A375 (cell line): ENCODE measurements around the gene SHC1. TPM values are rescaled to one million over a fixed set of nuclear protein-coding genes. Genes with fewer than 3 reads are reported as not detected.

ENCODE experiments used
- small RNA-seq: library from RNA; depleted of rRNA; stranded (forward); fragments of <200 nt; gene quantifications from one replicate; pipeline ENCODE3, GENCODE V24; 2014
- total RNA-seq: library from RNA; depleted of rRNA; stranded (reverse); fragments of >200 nt; shearing (Covaris generic); gene quantifications from 2 replicates; pipeline ENCODE4 v1.2.3, GENCODE V29; 2014; rRNA removed

Gene SHC1, protein sequence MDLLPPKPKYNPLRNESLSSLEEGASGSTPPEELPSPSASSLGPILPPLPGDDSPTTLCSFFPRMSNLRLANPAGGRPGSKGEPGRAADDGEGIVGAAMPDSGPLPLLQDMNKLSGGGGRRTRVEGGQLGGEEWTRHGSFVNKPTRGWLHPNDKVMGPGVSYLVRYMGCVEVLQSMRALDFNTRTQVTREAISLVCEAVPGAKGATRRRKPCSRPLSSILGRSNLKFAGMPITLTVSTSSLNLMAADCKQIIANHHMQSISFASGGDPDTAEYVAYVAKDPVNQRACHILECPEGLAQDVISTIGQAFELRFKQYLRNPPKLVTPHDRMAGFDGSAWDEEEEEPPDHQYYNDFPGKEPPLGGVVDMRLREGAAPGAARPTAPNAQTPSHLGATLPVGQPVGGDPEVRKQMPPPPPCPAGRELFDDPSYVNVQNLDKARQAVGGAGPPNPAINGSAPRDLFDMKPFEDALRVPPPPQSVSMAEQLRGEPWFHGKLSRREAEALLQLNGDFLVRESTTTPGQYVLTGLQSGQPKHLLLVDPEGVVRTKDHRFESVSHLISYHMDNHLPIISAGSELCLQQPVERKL
- total RNA-seq, result 279 and 321 TPM in 2 replicates

DNA sequence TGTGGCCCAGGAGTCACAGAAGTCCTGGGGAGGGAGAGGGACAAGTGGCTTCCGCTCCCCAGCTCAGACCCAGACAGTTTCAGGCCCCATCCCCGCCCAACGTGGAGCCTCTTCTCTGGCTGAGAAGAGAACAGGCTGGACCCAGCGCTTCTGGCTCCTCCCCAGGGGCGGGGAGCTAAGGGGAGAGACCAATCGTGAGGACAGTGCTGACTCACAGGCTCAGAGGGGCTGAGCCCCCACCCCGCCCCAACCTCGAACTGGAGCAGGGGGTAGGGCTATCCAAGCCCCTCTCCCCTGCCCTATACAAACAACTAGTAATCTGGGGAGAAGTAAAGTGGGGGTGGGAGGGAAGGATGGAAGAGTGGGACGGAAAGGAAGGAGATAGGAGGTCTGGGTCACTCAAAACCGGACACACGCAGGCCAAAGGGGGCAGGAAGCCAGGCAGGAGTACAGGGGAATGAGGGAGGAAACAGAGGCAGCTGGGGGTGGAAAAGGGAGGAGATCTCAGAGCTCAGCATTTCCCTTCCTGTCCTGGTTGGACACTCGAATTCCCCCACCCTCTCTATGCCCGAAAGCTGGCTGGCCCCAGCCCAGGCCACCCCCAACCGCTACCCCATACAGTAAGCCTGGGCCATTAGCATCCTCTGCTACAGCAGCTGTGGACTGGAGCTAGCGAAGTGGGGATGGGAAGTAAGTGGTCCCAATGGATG lies at the start of gene SHC1:
Gene SHC1, minus strand, starts transcription at position 117 of the 710 bp plus-strand sequence. CDS start 221 bp downstream, outside the sequence.

DNA sequence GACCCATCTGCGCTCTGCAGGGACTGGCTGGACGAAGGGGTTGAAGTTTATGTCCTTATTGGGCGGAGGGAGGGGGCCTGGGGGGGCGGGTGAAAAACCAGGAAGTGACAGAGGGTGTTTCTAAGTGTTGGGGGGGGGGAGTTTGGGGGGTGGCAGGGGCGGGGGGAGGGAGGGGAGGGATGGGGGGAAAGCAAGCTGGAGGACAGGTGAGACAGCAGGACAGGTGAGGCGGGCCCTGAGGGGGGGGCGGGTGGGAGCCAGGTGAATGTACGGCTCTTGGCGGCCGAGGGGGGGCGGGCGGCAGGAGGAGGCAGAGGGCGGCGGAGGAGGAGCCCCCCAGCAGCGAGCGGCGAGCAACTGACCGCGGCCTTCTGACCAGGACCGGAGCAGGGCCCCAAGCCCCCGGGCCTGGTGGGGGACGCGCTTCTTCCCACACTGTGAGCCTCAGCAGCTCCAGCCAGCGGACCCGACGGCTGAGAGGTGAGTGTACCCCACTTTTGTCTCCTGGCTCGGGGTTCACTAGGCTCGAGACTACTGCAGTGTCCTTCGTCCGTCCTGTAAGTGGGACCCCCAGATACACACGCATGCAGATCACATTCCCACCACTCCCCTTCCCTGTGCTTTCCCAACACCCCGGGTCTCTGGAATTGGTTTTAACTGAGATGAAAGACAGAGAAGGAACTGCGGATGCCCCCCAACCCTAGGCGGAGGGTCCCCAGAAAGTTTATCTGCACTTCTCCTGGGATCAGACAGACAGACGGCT lies 32.1 kb upstream of the SHC1 start, which contains the start of gene ZBTB7B:
Gene ZBTB7B, plus strand, starts transcription at position 339 of the 763 bp plus-strand sequence. CDS start 11,859 bp downstream, outside the sequence.

DNA sequence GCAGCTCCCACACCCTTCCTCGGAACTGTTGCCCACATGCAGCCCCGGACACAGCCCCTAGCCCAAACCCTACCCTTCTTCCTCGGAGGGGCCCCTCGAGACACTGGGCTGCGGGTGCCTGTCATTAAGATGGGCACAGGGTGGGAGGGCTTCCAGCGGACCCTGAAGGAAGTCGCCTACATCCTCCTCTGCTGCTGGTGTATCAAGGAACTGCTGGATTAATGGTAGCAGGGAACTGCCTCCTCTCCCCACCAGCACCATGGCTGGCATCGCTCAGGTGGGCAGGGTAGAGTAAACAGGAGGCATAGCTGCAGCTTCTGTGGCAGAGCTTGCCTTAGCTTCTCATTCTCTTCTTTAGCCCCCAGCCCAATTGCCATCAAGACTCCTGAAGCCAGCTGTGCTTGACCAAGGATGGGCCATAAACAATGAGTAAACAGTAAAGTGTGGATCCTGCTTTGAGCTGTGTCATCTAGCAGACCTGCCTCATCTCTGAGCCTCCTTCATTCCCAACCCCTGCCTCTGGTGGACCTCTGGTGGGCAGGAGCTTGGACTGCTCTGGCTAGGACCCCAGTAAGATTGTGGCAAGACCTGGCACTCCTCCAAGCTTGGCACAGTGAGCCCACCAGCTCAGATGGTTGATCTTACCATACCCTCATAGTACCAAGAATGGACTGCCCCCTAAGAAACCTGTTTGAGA lies 23.2 kb upstream of the SHC1 start, which contains the start of gene LENEP:
Gene LENEP, plus strand, starts transcription at position 15 of the 697 bp plus-strand sequence. Its CDS starts 22 bp downstream, at position 37.

DNA sequence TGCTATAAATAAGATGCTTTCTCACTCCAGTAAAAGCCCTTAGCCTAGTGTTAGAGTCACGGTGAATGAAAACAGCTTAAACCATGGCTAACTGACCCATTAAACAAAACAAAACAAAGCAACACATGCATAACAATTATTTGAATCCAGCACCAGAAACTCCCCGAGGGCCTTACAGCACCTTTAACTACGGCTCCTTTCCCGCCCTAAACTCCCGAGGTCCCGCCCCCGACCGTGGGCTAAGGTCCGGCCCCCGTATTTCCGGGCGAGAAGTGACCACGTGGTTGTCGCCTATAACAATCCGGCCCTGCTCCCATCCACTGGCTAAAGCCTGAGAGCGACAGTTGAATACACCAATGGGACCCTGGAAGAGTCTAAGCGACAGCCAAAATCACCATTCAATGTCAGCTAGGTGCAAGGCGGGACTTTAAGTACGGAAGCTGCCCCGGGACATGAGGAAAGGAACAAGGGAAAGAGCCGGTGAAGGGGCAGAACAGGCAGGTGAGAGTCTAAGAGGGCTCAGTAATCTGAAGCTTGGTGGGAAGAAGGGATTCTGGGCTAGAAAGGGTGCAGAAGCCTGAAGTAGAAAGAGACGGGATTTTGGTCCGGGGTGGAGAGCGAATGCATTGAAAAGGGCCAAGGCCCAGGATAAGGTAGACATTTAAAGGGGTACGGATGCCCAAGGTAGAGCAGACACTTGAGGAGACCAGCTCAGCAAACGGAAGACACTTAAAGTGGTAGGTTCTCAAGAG lies 12.5 kb upstream of the SHC1 start, which contains the start of gene FLAD1:
Gene FLAD1, plus strand, starts transcription at position 448 of the 752 bp plus-strand sequence. CDS start 351 bp downstream, outside the sequence.

DNA sequence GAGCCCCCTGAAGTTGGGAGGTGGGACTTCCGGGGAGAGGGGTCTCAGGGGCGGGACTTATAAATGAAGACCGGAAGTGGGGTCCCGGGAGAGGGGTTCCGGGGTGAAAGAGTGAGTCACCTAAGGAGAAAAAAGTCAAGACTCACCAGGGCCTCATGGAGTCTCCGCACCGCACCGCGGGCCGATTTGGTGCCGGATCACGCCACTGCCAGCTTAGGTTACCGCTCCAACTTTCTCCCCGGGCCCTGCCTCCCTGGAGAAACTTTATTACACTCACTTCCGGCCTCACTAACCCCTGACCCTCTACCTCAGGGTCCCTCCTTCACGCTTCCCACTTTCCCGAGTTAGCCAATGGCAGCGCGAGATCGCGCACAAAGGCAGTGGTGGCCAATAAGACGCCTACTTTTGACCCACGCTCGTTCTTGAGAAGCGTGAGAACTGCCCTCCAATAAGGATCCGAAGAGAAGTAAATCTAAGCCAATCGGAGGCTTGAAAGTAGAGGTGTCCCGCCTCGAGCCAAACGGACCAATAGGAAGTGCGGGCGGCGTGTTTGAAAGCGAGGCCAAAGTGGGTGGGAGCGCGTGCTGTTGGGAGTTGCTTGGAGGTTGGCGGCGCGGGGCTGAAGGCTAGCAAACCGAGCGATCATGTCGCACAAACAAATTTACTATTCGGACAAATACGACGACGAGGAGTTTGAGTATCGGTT lies 3.7 kb upstream of the SHC1 start, which contains the start of gene CKS1B:
Gene CKS1B, plus strand, starts transcription at position 580 of the 706 bp plus-strand sequence. Its CDS starts 65 bp downstream, at position 645.

DNA sequence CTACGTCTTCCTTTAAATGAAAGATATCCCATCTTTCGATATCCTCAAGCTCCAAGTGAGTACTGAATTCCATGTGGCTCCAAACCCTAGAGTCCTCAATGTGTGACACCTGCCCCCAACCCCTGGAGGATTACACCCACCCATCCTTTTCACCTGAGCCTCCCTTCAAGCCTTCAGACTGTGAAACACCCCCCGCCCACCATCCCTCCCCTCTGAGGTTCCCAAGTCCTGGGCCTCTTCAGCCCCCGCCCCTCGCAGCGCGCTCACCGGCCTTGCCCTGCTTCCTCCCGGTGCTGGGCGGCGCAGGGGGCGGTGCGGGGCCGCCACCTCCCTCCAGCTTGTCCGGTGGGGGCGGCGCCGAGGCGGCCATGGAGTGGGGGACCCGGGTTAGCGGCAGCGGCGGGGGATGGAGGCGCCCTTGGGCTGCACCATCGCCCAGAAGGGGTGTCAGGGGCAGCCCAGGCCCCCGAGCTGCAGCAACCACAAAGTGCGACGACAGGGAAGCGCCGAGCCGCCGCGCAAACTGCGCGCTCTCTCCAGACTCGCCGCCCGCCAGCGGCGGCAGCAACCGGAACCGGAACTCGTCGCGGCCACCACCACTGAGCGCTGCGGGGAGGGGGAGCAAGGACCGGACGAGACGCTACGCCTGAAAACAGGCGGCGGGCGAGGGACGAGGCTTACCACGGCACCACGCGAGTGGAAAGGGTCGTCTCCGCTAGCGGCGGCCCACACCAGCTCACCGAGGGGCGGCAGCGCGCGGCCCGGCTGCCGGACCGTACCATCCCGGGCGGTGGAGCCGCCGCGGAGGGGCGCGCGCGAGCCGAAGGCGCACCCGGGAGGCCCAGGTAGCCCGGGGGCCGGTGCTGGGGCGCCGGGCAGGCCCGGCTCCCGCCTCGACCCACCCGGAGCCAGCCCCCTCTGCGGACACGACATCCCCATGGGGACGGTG lies 9.1 kb downstream of the SHC1 start, which contains the start of gene PYGO2:
Gene PYGO2, minus strand, starts transcription at position 576 of the 949 bp plus-strand sequence. Its CDS starts 206 bp downstream, at position 370.

DNA sequence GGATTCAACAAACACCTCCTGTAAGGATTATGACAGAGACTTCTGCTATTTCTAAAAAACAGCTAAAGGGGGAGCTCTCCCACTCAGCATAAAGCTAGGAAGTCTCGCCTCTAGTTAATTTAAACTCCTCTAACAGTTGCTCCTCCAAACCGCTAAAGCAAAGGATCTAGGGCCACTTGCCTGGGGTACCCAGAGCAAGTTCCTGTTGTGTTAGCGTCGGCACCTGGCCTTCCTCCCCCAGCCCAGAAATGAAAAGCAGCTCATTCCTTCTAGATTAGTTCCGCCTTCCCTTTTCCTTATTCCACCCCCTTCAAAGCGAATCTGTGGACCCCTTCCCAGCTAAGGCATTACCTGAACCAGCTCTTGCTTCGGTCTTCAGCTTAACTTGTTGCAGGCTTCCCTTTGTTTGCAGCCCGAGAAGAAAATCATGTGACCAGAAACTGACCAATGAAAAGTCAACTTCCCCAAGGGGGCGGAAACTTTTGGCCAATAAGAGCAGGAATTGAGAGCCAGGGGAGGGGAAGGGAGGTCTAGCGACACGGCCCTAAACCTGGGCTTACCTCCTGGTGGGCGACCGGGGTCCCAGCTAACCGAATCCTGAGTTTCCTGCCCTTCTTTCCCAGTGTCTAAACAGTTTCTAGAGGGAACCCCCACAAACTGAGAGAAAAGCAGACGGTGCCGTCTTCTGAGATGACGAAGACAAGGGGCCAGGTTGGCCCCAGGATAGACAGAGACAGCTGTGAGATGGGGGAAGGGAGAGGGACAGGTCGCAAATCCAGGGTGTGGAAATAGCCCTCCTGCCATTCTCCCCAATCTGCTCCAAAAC lies 14.6 kb downstream of the SHC1 start, which contains the start of gene PBXIP1:
Gene PBXIP1, minus strand, starts transcription at position 382 of the 826 bp plus-strand sequence. CDS start 2,378 bp downstream, outside the sequence.

DNA sequence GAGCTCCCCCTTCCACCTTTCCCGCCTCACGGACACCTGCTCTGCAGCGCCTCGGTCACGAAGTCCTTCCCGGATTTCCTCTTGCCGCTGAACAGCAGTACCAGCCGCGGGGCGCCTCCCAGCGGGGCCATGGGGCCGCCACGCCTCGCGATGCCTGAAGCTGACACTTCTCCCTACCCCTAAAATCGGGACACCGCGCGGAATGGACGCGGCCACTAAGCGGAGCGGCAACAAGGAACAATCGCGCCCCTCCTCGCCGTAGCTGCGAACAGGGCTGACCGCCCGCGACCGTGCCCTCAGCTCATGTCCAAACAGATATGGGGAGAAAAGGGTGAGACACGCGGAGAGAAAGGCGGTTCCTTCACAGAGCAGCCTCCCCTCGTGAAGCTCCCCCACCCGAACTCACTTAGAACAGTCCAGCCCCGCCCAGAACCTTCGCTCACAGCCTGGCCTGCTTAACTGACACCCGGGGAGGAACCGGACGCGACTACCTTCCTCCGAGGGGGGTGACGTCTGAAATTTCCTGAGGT lies 33.9 kb downstream of the SHC1 start, which contains the start of gene PMVK:
Gene PMVK, minus strand, starts transcription at position 165 of the 530 bp plus-strand sequence. Its CDS starts 34 bp downstream, at position 131.

Small RNA genes within 50 kb of the gene (small RNA-seq; reads per million reads assigned to genes)
- gene MIR4258, result not detected
- not detected for gene RF00017

Other genes starting within 250 kb of the SHC1 start
- gene KCNN3, start 100.5 kb downstream of the SHC1 start, total RNA-seq, result 0.74 and 1.3 TPM in 2 replicates
- 13.8 and 17.6 TPM in 2 replicates for gene PMVK, start 34.0 kb downstream of the SHC1 start, total RNA-seq
- gene PBXIP1, start 14.6 kb downstream of the SHC1 start, total RNA-seq, result 44.9 and 55.1 TPM in 2 replicates
- 31.9 and 39.8 TPM in 2 replicates for gene PYGO2, start 9.0 kb downstream of the SHC1 start, total RNA-seq
- gene CKS1B, start 3.9 kb upstream of the SHC1 start, total RNA-seq, result 192 and 226 TPM in 2 replicates
- gene FLAD1, start 12.6 kb upstream of the SHC1 start, total RNA-seq, result 52.3 and 59.9 TPM in 2 replicates
- not detected in 2 replicates for gene LENEP, start 22.8 kb upstream of the SHC1 start, total RNA-seq
- 20.9 and 21.1 TPM in 2 replicates for gene ZBTB7B, start 32.1 kb upstream of the SHC1 start, total RNA-seq
- 0.19 and 0.40 TPM in 2 replicates for gene DCST2, start 63.0 kb upstream of the SHC1 start, total RNA-seq
- gene DCST1, start 63.1 kb upstream of the SHC1 start, total RNA-seq, result not detected in 2 replicates
- 112 and 116 TPM in 2 replicates for gene ADAM15, start 80.6 kb upstream of the SHC1 start, total RNA-seq
- 7.5 and 7.8 TPM in 2 replicates for gene EFNA4, start 93.0 kb upstream of the SHC1 start, total RNA-seq
- 2.5 and 3.0 TPM in 2 replicates for gene EFNA3, start 108.1 kb upstream of the SHC1 start, total RNA-seq
- gene EFNA1, start 157.1 kb upstream of the SHC1 start, total RNA-seq, result 37.2 and 40.0 TPM in 2 replicates
- gene SLC50A1, start 165.1 kb upstream of the SHC1 start, total RNA-seq, result 68.9 and 72.0 TPM in 2 replicates
- 75.7 and 98.1 TPM in 2 replicates for gene DPM3, start 169.8 kb upstream of the SHC1 start, total RNA-seq
- 102 and 136 TPM in 2 replicates for gene KRTCAP2, start 202.6 kb upstream of the SHC1 start, total RNA-seq
- gene TRIM46, start 203.1 kb upstream of the SHC1 start, total RNA-seq, result 2.3 and 3.4 TPM in 2 replicates
- gene THBS3, start 237.2 kb upstream of the SHC1 start, total RNA-seq, result 36.2 and 40.8 TPM in 2 replicates
- gene MTX1, start 237.9 kb upstream of the SHC1 start, total RNA-seq, result 125 and 141 TPM in 2 replicates